Neural progenitor cell (in vitro differentiated cells): Measurements from ENCODE around the gene EYA4. TPM values are rescaled to one million over a fixed set of nuclear protein-coding genes. Genes with fewer than 3 reads are reported as not detected.

Experiments
- DNase-seq: peaks from one replicate; pipeline ENCODE4 v3.0.0-alpha.2; 2016; ENCODE audit warnings: low spot score
- H2AFZ ChIP-seq: fragments of 200-600 bp; sonication (generic); replicated peaks from 2 replicates; pipeline ENCODE4 v1.6.1; 2016; ENCODE audit warnings: antibody characterized with exemption
- H3F3A ChIP-seq: fragments of 200-600 bp; sonication (generic); 2 replicates; pipeline ENCODE4 v1.6.1; 2016; ENCODE audit warnings: antibody characterized with exemption, low read depth
- H3K27ac ChIP-seq: fragments of 200-600 bp; sonication (generic); 2 replicates; pipeline ENCODE4 v1.5.1; 2016; ENCODE audit warnings: mild to moderate bottlenecking
- H3K27me3 ChIP-seq: fragments of 200-600 bp; sonication (generic); 2 replicates; pipeline ENCODE4 v1.6.1; 2016; ENCODE audit warnings: mild to moderate bottlenecking, moderate library complexity
- H3K36me3 ChIP-seq: fragments of 200-600 bp; sonication (generic); 2 replicates; pipeline ENCODE4 v1.5.1; 2016
- H3K4me1 ChIP-seq: fragments of 200-600 bp; sonication (generic); 2 replicates; pipeline ENCODE4 v1.6.1; 2016; ENCODE audit warnings: mixed run types
- H3K4me2 ChIP-seq: fragments of 200-600 bp; sonication (generic); 2 replicates; pipeline ENCODE4 v1.6.1; 2016
- H3K4me3 ChIP-seq: fragments of 200-600 bp; sonication (generic); 2 replicates; pipeline ENCODE4 v1.5.1; 2016
- H3K79me2 ChIP-seq: fragments of 200-600 bp; sonication (generic); 2 replicates; pipeline ENCODE4 v1.6.1; 2016; ENCODE audit warnings: low read depth
- H3K9ac ChIP-seq: fragments of 200-600 bp; sonication (generic); 2 replicates; pipeline ENCODE4 v1.6.1; 2016
- H3K9me3 ChIP-seq: fragments of 200-600 bp; sonication (generic); 2 replicates; pipeline ENCODE4 v1.5.1; 2016; ENCODE audit warnings: low read depth
- H4K20me1 ChIP-seq: fragments of 200-600 bp; sonication (generic); 2 replicates; pipeline ENCODE4 v1.6.1; 2016; ENCODE audit warnings: low read depth
- H3K27ac Mint-ChIP-seq: 3 replicates; pipeline ENCODE4 v1.8.0; 2021; ENCODE audit warnings: mixed read lengths
- H3K27me3 Mint-ChIP-seq: 2 replicates; pipeline ENCODE4 v1.8.0; 2022; ENCODE audit warnings: low read depth, mild to moderate bottlenecking, inconsistent platforms, moderate library complexity, mixed read lengths; ENCODE audit not compliant: insufficient read depth
- H3K36me3 Mint-ChIP-seq: 3 replicates; pipeline ENCODE4 v1.8.0; 2021; ENCODE audit warnings: mixed read lengths
- H3K4me1 Mint-ChIP-seq: 3 replicates; pipeline ENCODE4 v1.8.0; 2021; ENCODE audit warnings: mixed read lengths
- H3K4me3 Mint-ChIP-seq: 3 replicates; pipeline ENCODE4 v1.8.0; 2021; ENCODE audit warnings: mild to moderate bottlenecking, moderate library complexity, mixed read lengths
- H3K9me3 Mint-ChIP-seq: 3 replicates; pipeline ENCODE4 v1.8.0; 2020; ENCODE audit warnings: mixed read lengths
- CTCF ChIP-seq: fragments of 200-600 bp; sonication (generic); IDR thresholded peaks from 2 replicates; pipeline ENCODE4 v1.5.1; 2017; ENCODE audit warnings: antibody characterized with exemption, mild to moderate bottlenecking
- EZH2 ChIP-seq: fragments of 200-600 bp; sonication (generic); IDR thresholded peaks from 2 replicates; pipeline ENCODE4 v1.6.1; 2017; ENCODE audit warnings: antibody characterized with exemption, mild to moderate bottlenecking, moderate library complexity
- EZH2phosphoT487 ChIP-seq: fragments of 200-600 bp; sonication (generic); IDR thresholded peaks from 2 replicates; pipeline ENCODE4 v1.6.1; 2017; ENCODE audit warnings: antibody characterized with exemption
- total RNA-seq: library from RNA; depleted of rRNA; stranded (reverse); fragments of >200 nt; gene quantifications from 2 replicates; pipeline ENCODE4 v1.2.3, GENCODE V29; 2015; ENCODE audit warnings: low replicate concordance

The EYA4 gene
- total RNA-seq, 1 donor from 2014 or later, result 2.4 TPM

- Histone ChIP-seq H2AFZ (no peak overlapping the region), H3K27me3 (no peaks in the 10 kb centered on the region), H3F3A (no peaks in the 10 kb centered on the region), H3K36me3 (no peaks in the 10 kb centered on the region), H3K27ac (no peak overlapping the region), H3K9ac (no peak overlapping the region), H3K4me2 (no peak overlapping the region), H3K9me3 (no peaks in the 10 kb centered on the region), H3K4me1 (no peaks in the 10 kb centered on the region), H3K79me2 (no peaks in the 10 kb centered on the region), H4K20me1 (no peaks in the 10 kb centered on the region), H3K4me3 (no peak overlapping the region)
- Mint-ChIP-seq H3K27ac (no peak overlapping the region), H3K27me3 (no peaks in the 10 kb centered on the region), H3K9me3 (peaks cover 2% of the 10 kb centered on the region), H3K4me3 (no peak overlapping the region), H3K4me1 (no peaks in the 10 kb centered on the region), H3K36me3 (no peaks in the 10 kb centered on the region)
- no peak for TF ChIP-seq CTCF
- TF ChIP-seq EZH2phosphoT487, result no peak
- no peak for TF ChIP-seq EZH2
- no peak for DNase-seq
Measured at GRCh38 chr6:133230052-133230451, 11.1 kb upstream of the EYA4 start.

- no peaks in the 10 kb centered on the region for H3K79me2 ChIP-seq
- H3K4me3 ChIP-seq, result no peak overlapping the region
- no peak overlapping the region for H3K9ac ChIP-seq
- H3K9me3 ChIP-seq, result no peaks in the 10 kb centered on the region
- H3K36me3 Mint-ChIP-seq, result no peaks in the 10 kb centered on the region
- peaks cover 25% of the 10 kb centered on the region for H3K27me3 ChIP-seq
- peaks cover 1% of the 10 kb centered on the region for H3K4me1 ChIP-seq
- H3K36me3 ChIP-seq, result no peaks in the 10 kb centered on the region
- H3K4me1 Mint-ChIP-seq, result peaks cover 2% of the 10 kb centered on the region
- H3K27me3 Mint-ChIP-seq, result peaks cover 5% of the 10 kb centered on the region
- no peak overlapping the region for H3K4me3 Mint-ChIP-seq
- no peak overlapping the region for H3K4me2 ChIP-seq
- H3K9me3 Mint-ChIP-seq, result peaks cover 2% of the 10 kb centered on the region
- H3K27ac ChIP-seq, result no peak overlapping the region
- H3F3A ChIP-seq, result peaks cover 3% of the 10 kb centered on the region
- no peak overlapping the region for H2AFZ ChIP-seq
- no peak for TF ChIP-seq EZH2phosphoT487
- no peak for TF ChIP-seq CTCF
- no peak for TF ChIP-seq EZH2
- DNase-seq, result no peak
- no peak overlapping the region for H3K27ac Mint-ChIP-seq
- H4K20me1 ChIP-seq, result no peaks in the 10 kb centered on the region
Measured at GRCh38 chr6:133235221-133235620, 5.9 kb upstream of the EYA4 start.

- Histone ChIP-seq H3K4me1 (peaks cover 6% of the 10 kb centered on the region), H3K27me3 (peaks cover 42% of the 10 kb centered on the region), H3K36me3 (no peaks in the 10 kb centered on the region), H3K9me3 (no peaks in the 10 kb centered on the region), H3F3A (peaks cover 9% of the 10 kb centered on the region), H4K20me1 (no peaks in the 10 kb centered on the region), H3K4me2 (no peak overlapping the region), H3K9ac (no peak overlapping the region), H3K27ac (no peak overlapping the region), H3K79me2 (no peaks in the 10 kb centered on the region), H2AFZ (no peak overlapping the region), H3K4me3 (no peak overlapping the region)
- peaks cover 6% of the 10 kb centered on the region for H3K4me1 Mint-ChIP-seq
- H3K27ac Mint-ChIP-seq, result no peak overlapping the region
- no peak for DNase-seq
- peaks cover 2% of the 10 kb centered on the region for H3K9me3 Mint-ChIP-seq
- peaks cover 14% of the 10 kb centered on the region for H3K27me3 Mint-ChIP-seq
- no peak overlapping the region for H3K4me3 Mint-ChIP-seq
- TF ChIP-seq CTCF (no peak), EZH2phosphoT487 (no peak), EZH2 (no peak)
- no peaks in the 10 kb centered on the region for H3K36me3 Mint-ChIP-seq
Measured at GRCh38 chr6:133236932-133237331, 4.2 kb upstream of the EYA4 start.
